HL-60 (cell line): ENCODE data around the gene ZNF597.

ENCODE experiments used
- DNase-seq, 2 experiments: peaks; one replicate each; pipeline ENCODE4 v3.0.0-alpha.2; 2010 to 2020; ENCODE audit warnings: low read depth in 1 of 2, low spot score in 1 of 2
- H3K27ac ChIP-seq: fragments of 250-450 bp; sonication (Bioruptor Pico); replicated peaks from 2 replicates; pipeline ENCODE4 v1.5.1; 2020; ENCODE audit warnings: mild to moderate bottlenecking, moderate library complexity
- H3K27me3 ChIP-seq: fragments of 250-450 bp; sonication (Bioruptor Pico); 2 replicates; pipeline ENCODE4 v1.5.1; 2021; ENCODE audit warnings: mild to moderate bottlenecking, moderate library complexity; ENCODE audit not compliant: insufficient read depth, poor library complexity, severe bottlenecking
- H3K4me3 ChIP-seq: replicated peaks from 2 replicates; pipeline ENCODE4 v1.5.1; 2011; ENCODE audit warnings: mild to moderate bottlenecking, control low read depth, low read length; ENCODE audit not compliant: insufficient read depth
- GABPA ChIP-seq: IDR thresholded peaks from 2 replicates; pipeline ENCODE4 v1.6.1; 2012; ENCODE audit warnings: low read depth
- POLR2AphosphoS5 ChIP-seq: IDR thresholded peaks from 2 replicates; pipeline ENCODE4 v1.6.1; 2012; ENCODE audit warnings: low read depth
- SPI1 ChIP-seq: IDR thresholded peaks from 2 replicates; pipeline ENCODE4 v1.6.1; 2012; ENCODE audit warnings: low read depth, mild to moderate bottlenecking, borderline replicate concordance
- TF ChIP-seq, protein P1 (sequence below): IDR thresholded peaks from 2 replicates; pipeline ENCODE4 v1.6.1; 2012; ENCODE audit warnings: low read depth; ENCODE audit not compliant: insufficient replicate concordance
- TF ChIP-seq, protein P2 (sequence below): IDR thresholded peaks from one replicate; pipeline ENCODE4 v1.5.1; 2011; ENCODE audit warnings: low read length, control low read depth, inconsistent platforms; ENCODE audit not compliant: insufficient read depth

The ZNF597 gene

DNA sequence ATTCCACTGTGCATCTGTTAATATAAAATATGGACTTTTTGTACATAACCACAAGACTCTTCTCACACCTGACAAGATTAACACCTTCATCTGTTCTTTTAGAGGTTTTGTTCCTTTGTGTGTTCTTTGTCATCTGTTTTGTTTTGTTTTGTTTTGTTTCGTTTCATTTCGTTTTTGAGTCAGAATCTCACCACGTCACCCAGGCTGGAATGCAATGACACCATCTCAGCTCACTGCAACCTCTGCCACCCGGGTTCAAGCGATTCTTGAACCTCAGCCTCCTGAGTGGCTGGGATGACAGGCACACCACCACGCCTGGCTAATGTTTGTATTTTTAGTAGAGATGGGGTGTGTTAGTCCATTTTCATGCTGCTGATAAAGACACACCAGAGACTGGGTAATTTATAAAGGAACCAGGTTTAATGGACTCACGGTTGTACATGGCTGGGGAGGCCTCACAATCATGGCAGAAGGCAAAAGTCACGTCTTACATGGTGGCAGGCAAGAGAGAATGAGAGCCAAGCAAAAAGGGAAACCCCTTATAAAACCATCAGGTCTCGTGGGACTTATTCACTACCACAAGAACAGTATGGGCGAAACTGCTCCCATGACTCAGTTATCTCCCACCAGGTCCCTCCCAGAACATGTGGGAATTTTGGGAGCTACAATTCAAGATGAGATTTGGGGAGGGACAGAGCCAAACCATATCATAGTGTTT, 29.7 kb upstream of the ZNF597 start:
- no peaks in the 10 kb centered on the region for H3K27me3 ChIP-seq
- H3K4me3 ChIP-seq, result no peak overlapping the region
- TF ChIP-seq, protein P1, sequence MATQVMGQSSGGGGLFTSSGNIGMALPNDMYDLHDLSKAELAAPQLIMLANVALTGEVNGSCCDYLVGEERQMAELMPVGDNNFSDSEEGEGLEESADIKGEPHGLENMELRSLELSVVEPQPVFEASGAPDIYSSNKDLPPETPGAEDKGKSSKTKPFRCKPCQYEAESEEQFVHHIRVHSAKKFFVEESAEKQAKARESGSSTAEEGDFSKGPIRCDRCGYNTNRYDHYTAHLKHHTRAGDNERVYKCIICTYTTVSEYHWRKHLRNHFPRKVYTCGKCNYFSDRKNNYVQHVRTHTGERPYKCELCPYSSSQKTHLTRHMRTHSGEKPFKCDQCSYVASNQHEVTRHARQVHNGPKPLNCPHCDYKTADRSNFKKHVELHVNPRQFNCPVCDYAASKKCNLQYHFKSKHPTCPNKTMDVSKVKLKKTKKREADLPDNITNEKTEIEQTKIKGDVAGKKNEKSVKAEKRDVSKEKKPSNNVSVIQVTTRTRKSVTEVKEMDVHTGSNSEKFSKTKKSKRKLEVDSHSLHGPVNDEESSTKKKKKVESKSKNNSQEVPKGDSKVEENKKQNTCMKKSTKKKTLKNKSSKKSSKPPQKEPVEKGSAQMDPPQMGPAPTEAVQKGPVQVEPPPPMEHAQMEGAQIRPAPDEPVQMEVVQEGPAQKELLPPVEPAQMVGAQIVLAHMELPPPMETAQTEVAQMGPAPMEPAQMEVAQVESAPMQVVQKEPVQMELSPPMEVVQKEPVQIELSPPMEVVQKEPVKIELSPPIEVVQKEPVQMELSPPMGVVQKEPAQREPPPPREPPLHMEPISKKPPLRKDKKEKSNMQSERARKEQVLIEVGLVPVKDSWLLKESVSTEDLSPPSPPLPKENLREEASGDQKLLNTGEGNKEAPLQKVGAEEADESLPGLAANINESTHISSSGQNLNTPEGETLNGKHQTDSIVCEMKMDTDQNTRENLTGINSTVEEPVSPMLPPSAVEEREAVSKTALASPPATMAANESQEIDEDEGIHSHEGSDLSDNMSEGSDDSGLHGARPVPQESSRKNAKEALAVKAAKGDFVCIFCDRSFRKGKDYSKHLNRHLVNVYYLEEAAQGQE, result no peak
- TF ChIP-seq, protein P2, sequence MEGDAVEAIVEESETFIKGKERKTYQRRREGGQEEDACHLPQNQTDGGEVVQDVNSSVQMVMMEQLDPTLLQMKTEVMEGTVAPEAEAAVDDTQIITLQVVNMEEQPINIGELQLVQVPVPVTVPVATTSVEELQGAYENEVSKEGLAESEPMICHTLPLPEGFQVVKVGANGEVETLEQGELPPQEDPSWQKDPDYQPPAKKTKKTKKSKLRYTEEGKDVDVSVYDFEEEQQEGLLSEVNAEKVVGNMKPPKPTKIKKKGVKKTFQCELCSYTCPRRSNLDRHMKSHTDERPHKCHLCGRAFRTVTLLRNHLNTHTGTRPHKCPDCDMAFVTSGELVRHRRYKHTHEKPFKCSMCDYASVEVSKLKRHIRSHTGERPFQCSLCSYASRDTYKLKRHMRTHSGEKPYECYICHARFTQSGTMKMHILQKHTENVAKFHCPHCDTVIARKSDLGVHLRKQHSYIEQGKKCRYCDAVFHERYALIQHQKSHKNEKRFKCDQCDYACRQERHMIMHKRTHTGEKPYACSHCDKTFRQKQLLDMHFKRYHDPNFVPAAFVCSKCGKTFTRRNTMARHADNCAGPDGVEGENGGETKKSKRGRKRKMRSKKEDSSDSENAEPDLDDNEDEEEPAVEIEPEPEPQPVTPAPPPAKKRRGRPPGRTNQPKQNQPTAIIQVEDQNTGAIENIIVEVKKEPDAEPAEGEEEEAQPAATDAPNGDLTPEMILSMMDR, result no peak
- TF ChIP-seq POLR2AphosphoS5, result no peak
- no peak for TF ChIP-seq SPI1
- TF ChIP-seq GABPA, result no peak
- no peak for DNase-seq
- H3K27ac ChIP-seq, result no peak overlapping the region

DNA sequence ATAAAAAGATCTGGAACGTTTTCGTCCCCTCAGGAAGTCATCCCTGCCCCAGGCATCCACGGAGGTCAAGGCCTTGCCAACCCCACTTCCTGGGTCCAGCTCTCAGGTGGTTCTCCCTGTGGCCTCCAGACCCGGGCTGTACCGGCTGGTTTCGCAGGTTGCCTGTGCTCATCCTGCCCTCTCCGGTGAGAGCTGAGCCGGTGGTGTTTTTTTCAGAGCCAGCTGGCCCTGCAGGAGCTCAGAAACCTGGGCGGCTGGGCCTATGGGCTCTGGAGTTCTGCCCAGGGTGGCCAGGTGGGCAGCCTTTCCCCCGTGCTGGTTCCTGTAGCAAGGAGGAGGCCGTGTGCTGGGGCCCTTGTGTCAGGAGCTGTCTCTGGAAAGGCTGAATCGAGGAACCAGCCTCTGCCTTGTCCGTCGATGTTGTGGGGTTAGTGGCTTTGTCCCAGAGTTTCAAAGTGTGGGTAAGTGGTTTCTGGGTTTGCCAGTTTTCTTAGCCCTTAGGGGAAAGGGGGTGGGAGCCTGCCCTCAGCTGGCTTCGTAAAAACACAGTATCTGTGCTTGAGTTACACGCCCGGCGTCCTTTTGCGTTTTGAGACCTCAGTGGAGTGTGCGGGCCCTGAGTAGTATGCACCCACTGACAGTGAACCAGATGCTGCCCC, 28.3 kb upstream of the ZNF597 start:
- Histone ChIP-seq H3K27me3 (no peaks in the 10 kb centered on the region), H3K27ac (no peak overlapping the region), H3K4me3 (no peak overlapping the region)
- TF ChIP-seq, protein P1, result no peak
- no peak for TF ChIP-seq SPI1
- no peak for DNase-seq

DNA sequence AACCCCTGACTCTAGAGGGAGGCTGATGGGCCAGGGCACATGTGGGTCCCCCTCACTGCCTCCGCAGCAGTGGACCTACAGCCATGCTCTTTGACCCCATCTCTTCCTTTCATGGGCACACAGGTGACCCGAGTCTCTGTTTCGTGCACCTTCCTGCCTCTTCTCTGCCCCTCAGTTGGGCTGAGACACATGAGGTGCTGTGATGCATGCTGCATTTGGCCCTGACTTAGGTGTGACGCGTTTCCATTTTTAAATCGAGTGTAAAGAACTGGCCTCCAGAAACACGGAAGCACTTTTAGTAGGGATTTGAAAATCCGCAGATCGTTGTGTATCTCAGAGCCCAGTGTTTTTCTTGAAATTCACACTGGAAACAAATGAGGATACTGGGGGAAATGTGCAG, 27.4 kb upstream of the ZNF597 start:
- DNase-seq, result no peak
- Histone ChIP-seq H3K27ac (no peak overlapping the region), H3K4me3 (no peak overlapping the region), H3K27me3 (no peaks in the 10 kb centered on the region)
- TF ChIP-seq, protein P2, result no peak
- TF ChIP-seq, protein P1, result no peak
- TF ChIP-seq GABPA (no peak), SPI1 (no peak), POLR2AphosphoS5 (no peak)
